Body of pancreas (tissue), 4 donors: ENCODE results near the gene EFCAB6. TPM values are rescaled to one million over a fixed set of nuclear protein-coding genes. Genes with fewer than 3 reads are reported as not detected.

Source experiments
- ATAC-seq: fragments of 150-250 bp; one replicate; pipeline ENCODE4 v1.9.1; 2016
- DNase-seq, 4 donors: peaks; one replicate each; pipeline ENCODE4 v3.0.0-alpha.2; 2019
- H3K27ac ChIP-seq, 4 donors: fragments of 200-600 bp; sonication (generic); 1 replicate in 3 of 4; 2 replicates in 1 of 4; pipeline versions ENCODE4 v1.5.1 to v1.6.1; 2016 to 2019; ENCODE audit warnings: mild to moderate bottlenecking in 1 of 4, mixed read lengths in 1 of 4, moderate library complexity in 1 of 4
- H3K27me3 ChIP-seq, 2 donors: fragments of 200-600 bp; sonication (generic); one replicate each; pipeline ENCODE4 v1.6.0; 2016; ENCODE audit warnings: mild to moderate bottlenecking in 1 of 2
- H3K36me3 ChIP-seq, 2 donors: fragments of 200-600 bp; sonication (generic); replicated peaks in 1 of 2; 2 replicates each; pipeline ENCODE4 v1.5.1; 2016; ENCODE audit warnings: low read depth in 2 of 2; ENCODE audit not compliant: insufficient read depth in 1 of 2
- H3K4me1 ChIP-seq: fragments of 200-600 bp; sonication (generic); one replicate; pipeline ENCODE4 v1.6.0; 2016
- H3K4me3 ChIP-seq, 2 donors: fragments of 200-600 bp; sonication (generic); 1 replicate in 1 of 2; 2 replicates in 1 of 2; pipeline ENCODE4 v1.5.1; 2016 to 2019
- H3K9me3 ChIP-seq, 3 donors: fragments of 200-600 bp; sonication (generic); 1 replicate in 2 of 3; 2 replicates in 1 of 3; pipeline ENCODE4 v1.5.1; 2016
- POLR2A ChIP-seq, 3 donors: fragments of 450-650 bp; IDR thresholded peaks; one replicate each; pipeline ENCODE4 v1.6.1; 2016; ENCODE audit warnings: antibody characterized with exemption in 3 of 3, mild to moderate bottlenecking in 2 of 3
- WGBS, 2 donors: methylation state at CpG; one replicate each; pipeline ENCODE4 v1.1.5; 2017; 5-methylcytosine and 5-hydroxymethylcytosine counted together
- intact Hi-C: fragments of 100-400 bp; cut with DNase I; formaldehyde crosslinking; loops from one replicate; pipeline ENCODE4 v1.15.1; 2023
- total RNA-seq, 2 donors: library from RNA; depleted of rRNA; stranded (reverse); fragments of >200 nt; gene quantifications; one replicate each; pipeline ENCODE4 v1.1.0, GENCODE V29; 2016
- TF ChIP-seq, protein P1 (sequence below), 7 experiments: fragments of 450-650 bp in 4 of 7; fragments of 200-600 bp in 3 of 7; sonication (generic) in 3 of 7; IDR thresholded peaks; one replicate each; pipeline ENCODE4 v1.5.1; 2016 to 2019; ENCODE audit warnings: antibody characterized with exemption in 7 of 7

EFCAB6 gene
- total RNA-seq, 2 donors from 2014 or later: 4.0 to 4.4 TPM

DNA sequence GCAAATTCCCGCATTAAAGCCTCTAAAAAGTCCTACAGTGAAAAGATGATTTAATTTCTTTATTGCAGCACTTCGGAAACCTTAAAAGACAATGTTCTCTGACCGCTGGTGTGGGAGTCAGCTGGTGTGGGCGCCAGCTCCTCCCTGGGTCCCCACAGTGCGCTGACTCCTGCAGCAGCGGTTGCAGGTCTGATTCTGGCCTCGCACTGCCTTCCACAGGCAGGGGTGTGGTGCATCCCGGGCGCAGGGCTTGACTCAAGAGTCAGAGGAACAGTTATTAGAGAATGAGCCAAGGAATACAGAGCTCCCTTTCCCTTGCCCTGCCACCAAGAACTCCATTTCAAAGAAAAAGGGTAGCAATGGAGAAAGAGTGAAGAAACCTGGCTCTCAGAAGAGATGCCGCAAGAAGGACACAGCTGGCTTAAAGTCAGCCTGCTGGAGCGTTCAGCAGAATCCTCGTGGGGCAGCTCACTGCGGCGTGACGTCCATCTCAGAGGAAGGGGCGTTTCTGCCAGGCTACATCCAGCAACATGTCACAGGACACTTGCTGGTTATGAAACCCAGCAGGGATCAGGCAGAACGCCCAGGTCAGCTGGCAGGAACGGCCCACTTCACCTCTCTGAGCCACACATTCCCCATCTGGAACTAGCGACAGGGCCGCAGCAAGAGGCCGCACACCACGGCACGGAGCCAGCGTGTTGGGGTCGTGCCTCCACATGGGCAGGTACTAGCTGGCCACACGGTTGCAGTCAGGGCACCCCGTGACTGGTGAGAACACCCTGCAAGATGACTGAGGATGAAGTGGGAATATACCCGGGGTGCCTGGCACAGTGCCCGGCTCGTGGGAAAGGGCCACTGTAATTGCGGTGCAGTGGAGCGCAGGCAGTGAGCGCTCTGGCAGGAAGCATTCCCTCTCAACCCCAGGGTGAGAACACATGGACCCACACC lies 18.1 kb upstream of the EFCAB6 start:
- no peaks in the 10 kb centered on the region for H3K4me1 ChIP-seq
- TF ChIP-seq, protein P1, sequence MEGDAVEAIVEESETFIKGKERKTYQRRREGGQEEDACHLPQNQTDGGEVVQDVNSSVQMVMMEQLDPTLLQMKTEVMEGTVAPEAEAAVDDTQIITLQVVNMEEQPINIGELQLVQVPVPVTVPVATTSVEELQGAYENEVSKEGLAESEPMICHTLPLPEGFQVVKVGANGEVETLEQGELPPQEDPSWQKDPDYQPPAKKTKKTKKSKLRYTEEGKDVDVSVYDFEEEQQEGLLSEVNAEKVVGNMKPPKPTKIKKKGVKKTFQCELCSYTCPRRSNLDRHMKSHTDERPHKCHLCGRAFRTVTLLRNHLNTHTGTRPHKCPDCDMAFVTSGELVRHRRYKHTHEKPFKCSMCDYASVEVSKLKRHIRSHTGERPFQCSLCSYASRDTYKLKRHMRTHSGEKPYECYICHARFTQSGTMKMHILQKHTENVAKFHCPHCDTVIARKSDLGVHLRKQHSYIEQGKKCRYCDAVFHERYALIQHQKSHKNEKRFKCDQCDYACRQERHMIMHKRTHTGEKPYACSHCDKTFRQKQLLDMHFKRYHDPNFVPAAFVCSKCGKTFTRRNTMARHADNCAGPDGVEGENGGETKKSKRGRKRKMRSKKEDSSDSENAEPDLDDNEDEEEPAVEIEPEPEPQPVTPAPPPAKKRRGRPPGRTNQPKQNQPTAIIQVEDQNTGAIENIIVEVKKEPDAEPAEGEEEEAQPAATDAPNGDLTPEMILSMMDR (IDR thresholded peaks at IDR 0.05): no peak
- TF ChIP-seq POLR2A (IDR thresholded peaks at IDR 0.05): no peak
- no peak overlapping the region for H3K4me3 ChIP-seq
- H3K27me3 ChIP-seq: no peaks in the 10 kb centered on the region
- no peak overlapping the region for H3K27ac ChIP-seq
- intact Hi-C loops: loop anchor here (5.0 kb wide), 1 partner anchor 438 kb away; no protein-coding TSS in a partner anchor
- H3K9me3 ChIP-seq: no peaks in the 10 kb centered on the region
- ATAC-seq (peak; percentile 36), DNase-seq (peak in 1 of 4 donors; percentile 32)
- H3K36me3 ChIP-seq: no peaks in the 10 kb centered on the region
- 60 to 66% methylated on average over 23 to 33 of the region's 33 CpGs for WGBS, 2 donors

DNA sequence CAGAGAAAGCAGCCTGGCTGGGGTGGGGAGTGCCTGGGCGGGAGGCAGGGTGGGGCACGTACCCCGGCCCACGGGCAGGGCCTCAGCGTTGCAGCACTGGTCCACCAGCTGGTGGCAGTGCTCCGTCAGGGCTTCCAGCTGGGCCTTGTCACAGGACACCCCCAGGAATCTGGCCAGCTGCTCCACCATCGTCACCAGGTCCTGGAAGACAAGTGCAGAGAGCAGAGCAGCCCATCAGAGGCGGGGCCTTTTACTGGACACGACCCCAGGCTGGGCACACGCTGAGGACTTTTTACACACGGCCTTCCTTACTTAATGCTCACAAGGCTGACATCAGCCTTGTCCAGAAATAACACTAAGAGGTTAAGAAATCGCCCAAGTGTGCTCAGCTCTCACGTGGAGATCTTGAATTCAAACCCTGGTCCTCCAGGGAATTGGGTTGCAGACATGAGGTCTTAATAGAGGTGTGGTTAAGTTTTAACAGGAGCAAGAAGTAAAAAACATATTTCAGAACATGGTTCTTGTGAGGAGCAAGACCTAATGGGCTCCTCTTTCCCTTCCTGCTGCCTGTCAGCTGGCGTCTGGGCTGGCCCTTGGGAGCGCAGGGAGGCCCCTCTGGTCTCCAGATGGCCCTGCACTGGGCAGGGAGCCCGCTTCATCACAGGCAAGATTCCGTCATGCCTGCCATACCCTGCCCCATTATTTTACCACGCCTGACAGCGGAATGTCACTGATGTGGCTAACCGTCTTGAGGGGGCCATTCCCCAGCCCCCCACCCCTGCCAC lies 17.1 kb upstream of the EFCAB6 start:
- TF ChIP-seq, protein P1 (IDR thresholded peaks at IDR 0.05): no peak
- no peak for TF ChIP-seq POLR2A (IDR thresholded peaks at IDR 0.05)
- 44 to 52% methylated on average over 20 of the region's 20 CpGs for WGBS, 2 donors
- Histone ChIP-seq H3K36me3 (no peaks in the 10 kb centered on the region), H3K4me1 (peaks cover 2% of the 10 kb centered on the region), H3K4me3 (no peak overlapping the region), H3K9me3 (no peaks in the 10 kb centered on the region), H3K27ac (no peak overlapping the region), H3K27me3 (no peaks in the 10 kb centered on the region)
- ATAC-seq: peak; percentile 22
- intact Hi-C loops: loop anchor here (5.0 kb wide), 1 partner anchor 437 kb away; no protein-coding TSS in a partner anchor
- DNase-seq: peak in 2 of 4 donors; percentile 15 to 32

DNA sequence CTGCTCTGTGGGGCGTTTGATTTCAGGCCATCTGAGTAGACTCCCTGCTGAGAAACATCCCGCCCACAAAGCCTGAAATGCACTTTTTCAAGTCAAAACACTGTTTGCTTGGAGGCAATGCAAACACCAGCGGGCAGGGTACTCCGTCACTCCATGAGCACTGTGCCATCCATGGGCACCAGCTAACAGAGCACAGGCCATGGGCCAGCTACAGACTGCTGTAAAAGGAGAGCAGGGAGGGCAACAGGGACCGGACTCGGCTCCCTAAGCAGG lies 16.6 kb upstream of the EFCAB6 start:
- Histone ChIP-seq H3K4me3 (no peak overlapping the region), H3K9me3 (no peaks in the 10 kb centered on the region), H3K27me3 (no peaks in the 10 kb centered on the region), H3K27ac (no peak overlapping the region), H3K4me1 (peaks cover 7% of the 10 kb centered on the region), H3K36me3 (no peaks in the 10 kb centered on the region)
- WGBS, 2 donors: 68% methylated on average over 5 to 6 of the region's 6 CpGs
- intact Hi-C loops: loop anchor here (5.0 kb wide), 1 partner anchor 436 kb away; no protein-coding TSS in a partner anchor
- ATAC-seq: no peak
- TF ChIP-seq, protein P1 (IDR thresholded peaks at IDR 0.05): no peak
- TF ChIP-seq POLR2A (IDR thresholded peaks at IDR 0.05): no peak
- no peak for DNase-seq

DNA sequence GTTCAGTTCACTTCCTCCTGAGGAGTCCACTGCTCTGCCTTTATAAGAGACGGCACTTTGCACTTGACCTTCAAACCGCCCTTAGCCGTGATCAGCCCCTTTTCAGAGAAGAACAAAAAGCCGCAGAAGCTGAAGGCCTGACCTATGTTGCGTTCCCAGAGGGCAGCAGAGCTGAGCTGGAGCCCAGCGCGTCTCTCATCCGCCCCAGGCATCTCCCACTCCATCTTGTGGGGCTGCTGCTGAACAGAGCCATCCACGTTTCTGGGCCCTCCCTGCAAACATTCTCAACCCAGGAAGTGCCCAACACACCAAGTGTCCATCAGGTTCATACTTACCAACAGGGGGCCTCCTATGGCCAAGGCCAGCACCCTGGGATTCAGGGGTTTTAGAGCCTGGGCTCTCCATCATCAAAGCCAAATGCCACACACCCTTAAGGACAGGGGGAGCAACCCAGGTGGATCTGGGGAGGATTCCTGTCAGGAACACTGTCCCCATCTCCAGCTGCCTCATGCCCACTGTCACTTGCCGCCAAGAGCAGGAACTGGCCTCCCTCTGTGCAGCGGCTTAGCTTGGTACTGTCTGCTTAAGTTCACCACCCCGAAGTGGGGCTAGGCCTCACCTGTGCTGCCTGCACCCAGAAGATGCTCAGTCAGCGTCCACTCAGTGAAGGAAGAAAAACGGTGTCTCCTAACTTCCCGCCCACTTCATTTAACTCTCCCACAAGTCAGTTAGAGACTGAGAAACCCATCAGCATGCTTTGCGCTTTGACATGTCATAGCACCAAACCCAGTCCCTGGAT lies 16.0 kb upstream of the EFCAB6 start:
- H3K4me3 ChIP-seq: no peak overlapping the region
- DNase-seq: no peak
- H3K27ac ChIP-seq: no peak overlapping the region
- peaks cover 13% of the 10 kb centered on the region for H3K4me1 ChIP-seq
- intact Hi-C loops: loop anchor here (5.0 kb wide), 1 partner anchor 436 kb away; no protein-coding TSS in a partner anchor
- TF ChIP-seq, protein P1 (IDR thresholded peaks at IDR 0.05): no peak
- WGBS, 2 donors: 76 to 77% methylated on average over 14 to 16 of the region's 16 CpGs
- no peaks in the 10 kb centered on the region for H3K36me3 ChIP-seq
- no peaks in the 10 kb centered on the region for H3K9me3 ChIP-seq
- no peak for ATAC-seq
- H3K27me3 ChIP-seq: no peaks in the 10 kb centered on the region
